Chondrocyte (in vitro differentiated cells): ENCODE results near the gene IDS. TPM values are rescaled to one million over a fixed set of nuclear protein-coding genes. Genes with fewer than 3 reads are reported as not detected.

Experiments used
- DNase-seq: peaks from one replicate; pipeline ENCODE4 v3.0.0; 2021; ENCODE audit warnings: mixed read lengths, low spot score
- H3K27ac Mint-ChIP-seq: one replicate; pipeline ENCODE4 v1.8.0; 2021; ENCODE audit warnings: mild to moderate bottlenecking, moderate library complexity, mixed read lengths; ENCODE audit not compliant: unreplicated experiment
- H3K27me3 Mint-ChIP-seq: 2 replicates; pipeline ENCODE4 v1.8.0; 2021; ENCODE audit warnings: low read depth, mixed read lengths
- H3K36me3 Mint-ChIP-seq: 2 replicates; pipeline ENCODE4 v1.8.0; 2021; ENCODE audit warnings: low read depth, mixed read lengths
- H3K4me1 Mint-ChIP-seq: 2 replicates; pipeline ENCODE4 v1.8.0; 2021; ENCODE audit warnings: low read depth, mild to moderate bottlenecking, mixed read lengths
- H3K4me3 Mint-ChIP-seq: one replicate; pipeline ENCODE4 v1.8.0; 2021; ENCODE audit warnings: mild to moderate bottlenecking, moderate library complexity, mixed read lengths; ENCODE audit not compliant: unreplicated experiment
- H3K9me3 Mint-ChIP-seq: 2 replicates; pipeline ENCODE4 v1.8.0; 2021; ENCODE audit warnings: low read depth, mixed read lengths
- CTCF ChIP-seq: fragments of 200-600 bp; sonication (generic); IDR thresholded peaks from 2 replicates; pipeline ENCODE4 v1.5.0; 2021; ENCODE audit warnings: antibody characterized with exemption, mild to moderate bottlenecking, moderate library complexity
- total RNA-seq: library from RNA; stranded (reverse); gene quantifications from 3 replicates; pipeline ENCODE4 v1.2.1, GENCODE V29; 2021

IDS gene
- total RNA-seq, 1 donor from 2014 or later: 94.1 TPM

- no peak overlapping the region for H3K4me3 Mint-ChIP-seq
- H3K9me3 Mint-ChIP-seq: peaks cover 29% of the 10 kb centered on the region
- peaks cover 2% of the 10 kb centered on the region for H3K36me3 Mint-ChIP-seq
- no peak for DNase-seq
- no peak overlapping the region for H3K27ac Mint-ChIP-seq
- no peaks in the 10 kb centered on the region for H3K27me3 Mint-ChIP-seq
- no peak for TF ChIP-seq CTCF
- peaks cover 8% of the 10 kb centered on the region for H3K4me1 Mint-ChIP-seq
These were observed 46.5 kb downstream of the IDS start for GRCh38 chrX:149458586-149458985.

- Mint-ChIP-seq H3K9me3 (peaks cover 26% of the 10 kb centered on the region), H3K27me3 (no peaks in the 10 kb centered on the region), H3K4me3 (no peak overlapping the region), H3K27ac (no peak overlapping the region), H3K4me1 (peaks cover 13% of the 10 kb centered on the region), H3K36me3 (peaks cover 2% of the 10 kb centered on the region)
- no peak for DNase-seq
- TF ChIP-seq CTCF: no peak
These were observed 48.4 kb downstream of the IDS start for GRCh38 chrX:149456476-149457245.

- Mint-ChIP-seq H3K9me3 (peaks cover 22% of the 10 kb centered on the region), H3K4me1 (peaks cover 13% of the 10 kb centered on the region), H3K27me3 (no peaks in the 10 kb centered on the region), H3K36me3 (peaks cover under 1% of the 10 kb centered on the region), H3K4me3 (no peak overlapping the region), H3K27ac (no peak overlapping the region)
- TF ChIP-seq CTCF: no peak
- DNase-seq: no peak
These were observed 49.2 kb downstream of the IDS start for GRCh38 chrX:149455934-149456333.

- no peak for DNase-seq
- Mint-ChIP-seq H3K27ac (no peak overlapping the region), H3K36me3 (no peaks in the 10 kb centered on the region)
These were observed 50.9 kb downstream of the IDS start for GRCh38 chrX:149453906-149454822.

More at GRCh38 chrX:149453906-149454822, 50.9 kb downstream of the IDS start:
- peaks cover 25% of the 10 kb centered on the region for H3K9me3 Mint-ChIP-seq
- H3K4me3 Mint-ChIP-seq: no peak overlapping the region
- peaks cover 13% of the 10 kb centered on the region for H3K4me1 Mint-ChIP-seq
- no peak for TF ChIP-seq CTCF
- H3K27me3 Mint-ChIP-seq: no peaks in the 10 kb centered on the region
